Hippocampal formation (tissue), 2 donors: ENCODE data around the gene GIT1.

Source experiments
- DNase-seq, 2 donors: peaks; one replicate each; lab custom pipeline; 2025; lab: John Stamatoyannopoulos, UW

The GIT1 gene

DNA sequence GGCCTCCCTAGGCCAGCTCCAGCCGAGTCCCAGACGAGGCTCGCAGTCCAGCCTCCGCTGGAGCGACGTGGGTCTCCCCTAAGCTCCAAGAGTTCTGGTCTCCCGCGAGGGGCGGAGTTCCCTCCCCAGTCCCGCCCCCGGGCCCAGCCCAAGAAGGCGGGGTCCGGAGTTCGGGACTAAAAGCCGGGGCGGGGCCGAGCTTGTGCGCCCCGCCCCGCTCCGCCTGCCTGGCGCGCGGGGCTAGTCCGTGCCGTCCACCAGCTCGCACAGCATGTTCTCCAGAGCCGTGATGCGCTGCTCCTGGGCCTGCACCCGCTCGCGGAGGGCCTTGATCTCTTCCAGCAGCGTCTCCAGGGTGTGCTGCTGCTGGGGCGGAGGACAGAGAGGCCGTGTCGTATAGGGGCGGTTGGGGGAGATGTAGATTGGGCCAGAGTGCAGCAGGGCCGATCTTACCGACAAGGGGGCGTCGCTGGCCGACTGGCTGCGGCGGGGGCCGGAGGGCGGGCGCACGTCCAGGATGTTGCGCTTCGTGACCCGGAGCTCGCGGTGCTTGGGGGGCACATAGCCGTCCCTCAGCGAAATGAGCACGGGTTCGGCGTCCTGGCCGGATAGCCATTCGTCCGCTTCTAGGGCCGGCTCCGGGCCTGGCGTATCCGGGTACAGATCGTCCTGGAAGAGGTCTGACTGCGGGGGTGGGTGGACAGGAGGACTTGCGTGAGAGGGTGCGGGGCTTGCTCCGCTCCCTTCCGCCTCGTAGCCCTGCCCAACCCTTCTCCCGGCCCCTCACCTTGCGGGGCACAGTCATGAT is 26.2 kb upstream of the GIT1 start:
- DNase-seq: peak; percentile 87 to 90

DNA sequence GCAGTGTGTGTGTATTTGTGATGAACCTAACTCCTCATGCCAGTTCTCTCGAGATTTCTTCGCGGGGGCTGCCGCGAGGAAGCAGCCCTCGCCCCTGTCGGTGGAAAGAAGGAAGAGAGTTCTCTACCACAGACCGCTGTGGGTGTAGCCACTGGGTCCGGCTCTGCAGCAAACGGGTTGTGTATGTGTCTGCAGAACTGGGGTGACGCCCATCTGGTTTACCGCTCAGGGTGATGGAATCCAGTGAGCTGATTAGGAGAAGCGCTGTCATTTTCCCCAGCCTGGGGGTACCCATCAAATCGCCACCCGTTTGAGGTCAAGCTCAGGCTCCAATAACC is 25.6 kb upstream of the GIT1 start:
- peak; percentile 63 to 68 for DNase-seq

- DNase-seq: peak; percentile 41 to 54
These were observed 25.1 kb upstream of the GIT1 start for GRCh38 chr17:29614349-29615047.

DNA sequence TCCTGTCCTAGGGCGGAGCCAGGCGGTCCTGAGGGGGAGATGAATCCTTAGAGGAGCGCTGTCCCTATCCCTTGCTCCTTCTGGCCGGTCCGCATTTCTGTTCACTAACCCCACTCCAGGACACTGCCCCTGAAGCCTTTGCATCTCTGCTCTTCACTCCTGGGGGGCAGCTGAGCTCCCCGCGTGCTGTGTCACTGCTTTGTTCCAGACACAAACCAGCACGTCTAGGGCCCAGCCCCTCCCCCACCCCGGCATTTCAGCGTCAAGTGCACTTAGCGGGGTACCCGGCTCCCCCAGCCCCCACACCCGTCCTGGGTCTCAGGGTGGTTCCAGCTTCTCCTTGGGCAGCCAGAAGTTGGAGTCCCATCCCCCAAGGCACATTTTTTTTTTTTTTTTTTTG is 24.4 kb upstream of the GIT1 start:
- DNase-seq: no peak

DNA sequence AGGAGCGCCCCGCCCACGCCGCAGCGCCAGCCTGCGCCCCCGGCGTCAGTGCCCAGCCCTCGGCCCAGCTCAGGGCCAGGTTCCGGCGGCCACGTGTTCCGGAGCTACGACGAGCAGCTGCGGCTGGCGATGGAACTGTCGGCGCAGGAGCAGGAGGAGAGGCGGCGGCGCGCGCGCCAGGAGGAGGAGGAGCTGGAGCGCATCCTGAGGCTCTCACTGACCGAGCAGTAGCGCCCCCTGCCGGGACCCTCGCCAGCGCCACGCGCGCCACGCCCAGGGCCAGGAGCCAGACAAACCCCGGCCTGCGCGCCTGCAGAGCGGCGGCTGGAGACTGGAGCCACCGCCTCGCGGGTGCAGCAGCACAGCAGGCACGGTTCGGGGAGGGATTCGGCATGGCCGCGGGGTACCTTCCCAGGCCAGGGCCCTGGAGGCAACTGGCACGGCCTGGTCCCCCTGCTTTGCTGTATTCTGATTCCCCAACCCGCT is 23.9 kb upstream of the GIT1 start:
- DNase-seq: peak; percentile 70 to 90

DNA sequence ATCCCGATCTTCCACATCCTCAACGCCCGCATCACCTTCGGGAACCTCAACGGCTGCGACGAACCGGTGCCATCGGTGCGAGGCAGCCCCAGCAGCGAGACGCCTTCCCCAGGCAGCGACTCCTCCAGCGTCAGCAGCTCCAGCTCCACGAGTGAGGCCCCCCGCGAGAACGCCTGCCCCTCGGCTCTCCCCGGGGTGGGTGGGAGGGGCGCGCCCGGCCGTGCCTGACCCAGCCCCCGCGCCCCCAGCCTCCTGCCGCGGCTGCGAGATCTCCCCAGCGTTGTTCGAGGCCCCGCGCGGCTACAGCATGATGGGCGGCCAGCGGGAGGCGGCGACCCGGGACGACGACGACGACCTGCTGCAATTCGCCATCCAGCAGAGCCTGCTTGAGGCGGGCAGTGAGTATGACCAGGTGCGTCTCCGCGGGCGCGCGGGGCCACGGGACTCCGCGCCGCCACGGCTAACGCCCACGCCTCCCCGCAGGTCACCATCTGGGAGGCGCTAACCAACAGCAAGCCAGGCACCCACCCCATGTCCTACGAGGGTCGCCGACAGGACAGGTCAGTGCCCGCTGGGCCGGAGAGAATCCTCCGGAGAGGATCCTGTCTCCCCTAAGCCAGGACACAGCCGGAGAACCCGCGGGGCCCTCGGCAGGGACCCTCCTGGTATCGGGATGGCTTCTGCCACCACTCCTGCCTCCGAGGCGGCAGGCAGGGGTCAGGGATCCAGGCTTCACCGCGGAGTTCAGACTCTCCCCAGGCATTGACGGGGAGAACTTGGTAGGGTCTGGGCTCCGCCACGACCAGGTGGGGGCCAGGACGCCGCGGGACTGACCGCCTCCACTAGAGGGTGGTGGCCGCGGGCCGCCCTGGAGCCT is 23.2 kb upstream of the GIT1 start:
- DNase-seq: no peak

GRCh38 chr17:29612094-29612403 is 22.6 kb upstream of the GIT1 start:
- DNase-seq: no peak

- DNase-seq: no peak
These were observed 22.1 kb upstream of the GIT1 start for GRCh38 chr17:29611351-29612093.

DNA sequence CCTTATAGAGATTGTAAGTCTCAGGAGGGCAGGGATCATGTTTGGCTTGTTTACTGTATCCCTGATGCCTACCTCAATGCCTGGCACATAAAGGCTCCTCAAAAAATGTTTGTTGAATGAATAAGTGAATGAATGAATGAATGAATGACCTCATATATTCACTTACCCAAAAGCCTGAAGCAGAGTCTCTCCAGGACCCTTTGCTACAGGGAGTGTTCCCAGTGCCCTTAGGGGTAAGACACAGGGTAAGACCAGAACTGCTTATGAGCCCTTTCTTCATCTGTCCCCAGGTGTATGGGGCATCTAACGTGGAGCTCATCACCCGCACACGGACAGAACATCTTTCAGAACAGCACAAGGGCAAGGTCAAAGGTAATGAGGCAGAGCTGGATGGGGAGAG is 20.9 kb upstream of the GIT1 start:
- no peak for DNase-seq

GRCh38 chr17:29608986-29609385 is 19.5 kb upstream of the GIT1 start:
- no peak for DNase-seq

- no peak for DNase-seq
These were observed 18.2 kb upstream of the GIT1 start for GRCh38 chr17:29607557-29608195.

DNA sequence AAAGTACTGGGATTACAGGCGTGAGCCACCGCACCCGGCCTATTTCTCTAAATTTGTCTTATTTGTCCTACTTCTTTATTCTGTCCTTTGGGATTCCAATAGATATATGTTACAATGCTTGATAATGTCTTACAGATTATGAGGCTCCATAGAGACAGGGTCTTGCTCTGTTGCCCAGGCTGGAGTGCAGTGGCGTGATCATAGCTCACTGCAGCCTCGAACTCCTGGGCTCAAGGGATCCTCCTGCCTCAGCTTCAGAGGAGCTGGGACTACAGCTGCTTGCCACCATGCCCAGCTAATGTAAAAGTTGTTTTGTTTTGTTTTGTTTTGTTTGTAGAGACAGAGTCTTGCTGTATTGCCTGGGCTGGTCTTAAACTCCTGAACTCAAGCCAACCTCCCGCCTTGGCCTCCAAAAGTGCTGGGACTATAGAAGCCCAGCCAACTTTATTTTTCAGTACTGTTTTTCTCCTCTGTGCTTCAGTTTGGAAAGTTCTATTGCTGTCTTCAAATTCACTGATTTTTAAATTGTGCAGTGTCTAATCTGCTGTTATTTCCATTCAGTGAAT is 13.7 kb upstream of the GIT1 start:
- no peak for DNase-seq

DNA sequence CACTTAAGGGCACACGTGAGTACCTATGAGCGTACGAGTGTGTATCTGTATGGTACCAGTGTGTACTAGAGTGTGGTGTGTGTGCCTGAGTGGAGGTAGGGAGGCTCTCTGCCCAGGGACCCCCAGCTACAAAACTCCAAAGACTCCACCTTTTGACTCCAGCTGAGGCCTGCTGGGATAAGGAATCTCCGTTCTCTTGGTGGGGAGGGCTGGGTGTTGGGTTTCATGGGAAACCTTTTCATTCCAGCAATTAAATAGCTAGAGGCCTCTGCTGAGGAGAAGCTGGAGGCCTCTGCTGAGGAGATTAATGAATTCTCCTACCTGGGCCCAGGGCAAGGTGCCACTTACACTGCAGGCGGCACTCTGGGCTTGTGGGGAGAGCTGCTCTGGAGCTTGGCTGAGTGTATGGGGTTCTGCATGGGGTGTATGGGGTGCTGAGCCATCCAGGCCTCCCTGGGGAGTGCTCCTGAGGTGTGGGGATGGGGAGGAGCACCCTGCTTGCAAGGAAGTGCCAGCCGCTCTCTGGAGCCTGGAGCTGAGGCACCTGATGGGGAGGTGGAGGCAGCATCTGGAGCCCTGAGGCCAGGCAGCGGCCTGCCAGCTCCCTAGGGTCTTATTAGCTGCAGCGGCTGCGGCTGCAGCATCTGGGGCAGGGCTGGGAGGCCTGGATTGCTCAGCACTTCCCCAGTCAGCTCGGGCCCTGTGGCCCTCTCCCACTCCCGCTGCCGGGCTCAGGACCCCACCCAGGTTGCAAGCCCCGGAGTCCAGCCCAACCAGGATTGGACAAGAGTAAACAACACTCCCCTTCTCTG is 8.1 kb upstream of the GIT1 start:
- no peak for DNase-seq

DNA sequence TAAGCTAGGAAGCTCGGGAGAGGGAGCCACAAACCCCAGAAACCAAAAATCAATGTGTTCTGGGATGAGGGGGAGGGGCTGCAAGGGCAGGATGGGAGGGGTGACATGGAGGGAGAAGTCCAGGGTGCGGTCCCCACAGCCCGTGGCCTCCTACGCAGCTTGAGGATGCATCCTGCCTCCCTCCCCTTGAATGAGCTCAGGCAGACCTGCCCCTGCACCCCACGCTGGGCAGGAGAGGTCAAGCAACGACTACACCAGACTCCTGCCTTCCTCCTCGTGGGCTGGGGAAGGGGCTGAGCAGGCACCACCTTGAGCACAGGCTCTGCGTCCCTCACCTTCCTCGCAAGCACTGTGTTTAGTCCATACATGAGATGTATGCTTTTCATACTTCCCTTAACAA is 7.4 kb upstream of the GIT1 start:
- DNase-seq: no peak

GRCh38 chr17:29595943-29596774 is 6.7 kb upstream of the GIT1 start:
- DNase-seq: no peak

- DNase-seq: no peak
These were observed 5.9 kb upstream of the GIT1 start for GRCh38 chr17:29595107-29595942.

- no peak for DNase-seq
These were observed 5.2 kb upstream of the GIT1 start for GRCh38 chr17:29594519-29595090.
